ENCODE measurements around the gene DNM3. TPM values are rescaled to one million over a fixed set of nuclear protein-coding genes. Genes with fewer than 3 reads are reported as not detected.

Gene DNM3
- total and polyA plus RNA-seq, 2 of the 8 experiments (the other 6 are each of a cell fraction or from before 2014, with no cell fraction given) = 2.0 to 8.5 TPM

- no peak overlapping the region for H3K14ac ChIP-seq (ENCODE audit: insufficient read length)
- H4K8ac ChIP-seq (ENCODE audit: extremely low read depth, insufficient read depth, low read length) = no peak overlapping the region
- DNase-seq (ENCODE audit: low read depth in 1 of 2, low spot score in 2 of 2) = no peak
- ChIA-PET POLR2A (ENCODE audit: partially characterized antibody) (no interaction called here), CTCF (ENCODE audit: partially characterized antibody) (no interaction called here)
- H4K91ac ChIP-seq (replicated peaks; ENCODE audit: insufficient read length, low read length) = no peak overlapping the region
- no peak overlapping the region for H3K4me3 ChIP-seq (ENCODE audit: extremely low read depth in 1 of 4, insufficient read depth in 2 of 4, low read depth in 3 of 4, low read length in 4 of 4)
- H2BK12ac ChIP-seq (ENCODE audit: low read depth, low read length) = no peak overlapping the region
- FAIRE-seq = no peak
- no peak overlapping the region for H3K4ac ChIP-seq (replicated peaks; ENCODE audit: insufficient read length, low read depth, low read length)
- H3K79me1 ChIP-seq (ENCODE audit: low read depth, low read length) = no peaks in the 10 kb centered on the region
- H3K4me2 ChIP-seq (ENCODE audit: insufficient read depth in 1 of 2, low read depth in 2 of 2, low read length in 2 of 2) = no peak overlapping the region
- H3K18ac ChIP-seq (ENCODE audit: extremely low read depth, low read length) = no peak overlapping the region
- no peak overlapping the region for H3K9ac ChIP-seq (replicated peaks in 1 of 4; ENCODE audit: extremely low read depth in 1 of 4, low read depth in 3 of 4, low read length in 3 of 4)
- H2BK120ac ChIP-seq (replicated peaks; ENCODE audit: low read depth, low read length) = no peak overlapping the region
- H4K20me1 ChIP-seq (replicated peaks in 1 of 2; ENCODE audit: control insufficient read depth in 1 of 2, insufficient read depth in 2 of 2, low read length in 2 of 2) = no peaks in the 10 kb centered on the region
- 91% methylated on average over 5 of the region's 5 CpGs; no CpG with 5 or more reads in 1 of the 2 experiments for WGBS, 2 experiments (ENCODE audit: extremely low coverage in 1 of 2, insufficient coverage in 1 of 2, insufficient read length in 1 of 2, insufficient replicate concordance in 2 of 2, low coverage in 1 of 2, low lambda C conversion rate in 2 of 2, missing lambda C conversion rate in 1 of 2)
- no peaks in the 10 kb centered on the region for H3K9me3 ChIP-seq (ENCODE audit: insufficient read depth in 2 of 2, low read depth in 1 of 2, low read length in 1 of 2)
- no peaks in the 10 kb centered on the region for H3K23me2 ChIP-seq (ENCODE audit: low read depth, low read length)
- H3K79me2 ChIP-seq (ENCODE audit: control insufficient read depth in 1 of 2, insufficient read depth in 2 of 2, low read length in 2 of 2) = no peaks in the 10 kb centered on the region
- H2BK15ac ChIP-seq (ENCODE audit: low read length) = no peak overlapping the region
- no peak overlapping the region for H2BK20ac ChIP-seq (ENCODE audit: low read length)
- H4K5ac ChIP-seq (ENCODE audit: insufficient read length, low read depth, low read length) = no peak overlapping the region
- H2AFZ ChIP-seq (ENCODE audit: low read length) = no peak overlapping the region
- H3K23ac ChIP-seq (ENCODE audit: insufficient read length) = no peak overlapping the region
- H3K56ac ChIP-seq (replicated peaks; ENCODE audit: insufficient read length, low read depth, low read length) = no peak overlapping the region
- no peaks in the 10 kb centered on the region for H3K36me3 ChIP-seq (ENCODE audit: control insufficient read depth in 2 of 4, insufficient read depth in 4 of 4, low read length in 3 of 4)
- H2AK5ac ChIP-seq (ENCODE audit: low read depth, low read length) = no peak overlapping the region
- H2BK5ac ChIP-seq (ENCODE audit: low read depth, low read length) = no peak overlapping the region
- H3K27me3 ChIP-seq (replicated peaks in 1 of 4; ENCODE audit: control insufficient read depth in 3 of 4, extremely low read depth in 1 of 4, insufficient read depth in 3 of 4, low read length in 3 of 4) = no peaks in the 10 kb centered on the region
- no peaks in the 10 kb centered on the region for H3K4me1 ChIP-seq (replicated peaks in 1 of 4; ENCODE audit: control insufficient read depth in 3 of 4, insufficient read depth in 4 of 4, low read length in 3 of 4)
- no peak overlapping the region for H3K27ac ChIP-seq (ENCODE audit: low read depth, low read length)
- TF ChIP-seq HDAC6 (IDR thresholded peaks at IDR 0.05; ENCODE audit: low read depth, low read length) (no peak), USF2 (IDR thresholded peaks at IDR 0.05; ENCODE audit: low read length) (no peak), JUND (IDR thresholded peaks at IDR 0.05; ENCODE audit: low read length) (no peak), SIX5 (IDR thresholded peaks at IDR 0.05; ENCODE audit: low read depth, low read length) (no peak), CTCF (IDR thresholded peaks at IDR 0.05; ENCODE audit: control extremely low read depth in 1 of 3, insufficient read depth in 1 of 3, low read depth in 1 of 3, low read length in 3 of 3) (no peak), FOSL1 (IDR thresholded peaks at IDR 0.05; ENCODE audit: insufficient read depth, low read depth, low read length) (no peak), EZH2 (IDR thresholded peaks at IDR 0.05; ENCODE audit: low read depth, low read length, severe bottlenecking) (no peak), GTF2F1 (IDR thresholded peaks at IDR 0.05; ENCODE audit: borderline replicate concordance, low read depth, low read length) (no peak), YY1 (IDR thresholded peaks at IDR 0.05; ENCODE audit: low read depth, low read length) (no peak), KDM1A (IDR thresholded peaks at IDR 0.05; ENCODE audit: borderline replicate concordance, low read length) (no peak), KDM4A (IDR thresholded peaks at IDR 0.05; ENCODE audit: low read depth, low read length, severe bottlenecking) (no peak)
Measured at GRCh38 chr1:172211221-172211620, 369.9 kb downstream of the DNM3 start.

Measured in H1 (cell line).